GM12878 (cell line): Measurements from ENCODE around the gene FGF11. TPM values are rescaled to one million over a fixed set of nuclear protein-coding genes. Genes with fewer than 3 reads are reported as not detected.

ENCODE experiments used
- ATAC-seq: fragments of 200-7000 bp; cut with Tn5 transposase; 3 replicates; pipeline ENCODE4 v1.9.1; 2020; ENCODE audit warnings: mild to moderate bottlenecking, moderate library complexity
- BruUV-seq: library from RNA; stranded (reverse); fragments of 400-500 nt; replicated peaks from 2 replicates; lab custom pipeline; 2021; lab: Mats Ljungman, UMichigan
- CTCF ChIA-PET: fragments of 300-600 bp; sonication (Branson Sonifier 250); formaldehyde crosslinking; extraction: SDS; loops from one replicate; lab custom pipeline; 2021; ENCODE audit warnings: inconsistent platforms; lab: Yijun Ruan, JAX
- POLR2A ChIA-PET: fragments of 350-600 bp; formaldehyde crosslinking; extraction: SDS; loops from one replicate; lab custom pipeline; 2021; ENCODE audit warnings: inconsistent platforms; lab: Charles Lee
- RAD21 ChIA-PET: fragments of 300-600 bp; sonication (Branson Sonifier 250); formaldehyde crosslinking; loops from one replicate; lab custom pipeline; 2023; ENCODE audit warnings: antibody characterized with exemption; ENCODE audit not compliant: unreplicated experiment; lab: Charles Lee
- SMC1A ChIA-PET: fragments of 300-600 bp; sonication (Branson Sonifier 250); formaldehyde crosslinking; loops from one replicate; lab custom pipeline; 2023; ENCODE audit not compliant: unreplicated experiment, uncharacterized antibody; lab: Charles Lee
- DNase-seq: peaks from one replicate; pipeline ENCODE4 v3.0.0-alpha.2; 2011; ENCODE audit warnings: low read depth, low spot score
- FAIRE-seq: peaks from 3 replicates; lab custom pipeline; 2011; peaks lifted over from hg19 to GRCh38; lab: Jason Lieb, UNC
- H2AFZ ChIP-seq: 2 replicates; pipeline ENCODE4 v1.6.0; 2011; ENCODE audit warnings: low read depth, low read length, control low read depth; ENCODE audit not compliant: control insufficient read depth
- H3K27ac ChIP-seq: 2 replicates; pipeline ENCODE4 v1.5.1; 2011; ENCODE audit warnings: control low read depth; ENCODE audit not compliant: control insufficient read depth, insufficient read depth
- H3K27me3 ChIP-seq, 2 experiments: replicated peaks in 1 of 2; 2 replicates each; pipeline versions ENCODE4 v1.6.0 to v1.6.1; 2011; ENCODE audit warnings: low read length in 1 of 2; ENCODE audit not compliant: control insufficient read depth in 2 of 2, insufficient read depth in 2 of 2
- H3K36me3 ChIP-seq, 2 experiments: 2 replicates each; pipeline ENCODE4 v1.5.1; 2011; ENCODE audit warnings: low read length in 1 of 2; ENCODE audit not compliant: control insufficient read depth in 2 of 2, insufficient read depth in 2 of 2
- H3K4me1 ChIP-seq: 2 replicates; pipeline ENCODE4 v1.6.1; 2011; ENCODE audit warnings: mild to moderate bottlenecking, low read length, moderate library complexity, mixed read lengths; ENCODE audit not compliant: control insufficient read depth, insufficient read depth
- H3K4me2 ChIP-seq: 2 replicates; pipeline ENCODE4 v1.6.0; 2011; ENCODE audit warnings: control low read depth; ENCODE audit not compliant: control insufficient read depth, insufficient read depth
- H3K4me3 ChIP-seq: fragments of 200-600 bp; sonication (generic); 2 replicates; pipeline ENCODE4 v1.5.1; 2016
- H3K79me2 ChIP-seq: 2 replicates; pipeline ENCODE4 v1.6.0; 2011; ENCODE audit warnings: low read length; ENCODE audit not compliant: control insufficient read depth, insufficient read depth
- H3K9ac ChIP-seq: 2 replicates; pipeline ENCODE4 v1.8.0; 2011; ENCODE audit warnings: low read length, control low read depth, mixed read lengths; ENCODE audit not compliant: control insufficient read depth, insufficient read depth
- H3K9me3 ChIP-seq: replicated peaks from 3 replicates; pipeline ENCODE4 v1.5.1; 2011; ENCODE audit warnings: mild to moderate bottlenecking, low read length; ENCODE audit not compliant: control insufficient read depth, insufficient read depth
- H4K20me1 ChIP-seq: 2 replicates; pipeline ENCODE4 v1.6.0; 2011; ENCODE audit not compliant: control insufficient read depth, insufficient read depth
- CHD2 ChIP-seq: IDR thresholded peaks from 2 replicates; pipeline ENCODE4 v1.6.1; 2011; ENCODE audit warnings: low read depth, low read length, improper control_type of control experiment, borderline replicate concordance
- CREB1 ChIP-seq: IDR thresholded peaks from 2 replicates; pipeline ENCODE4 v1.6.1; 2012; ENCODE audit warnings: low read depth, mild to moderate bottlenecking, inconsistent platforms
- LARP7 ChIP-seq: fragments of 450-650 bp; IDR thresholded peaks from 2 replicates; pipeline ENCODE4 v1.6.1; 2017; ENCODE audit warnings: mild to moderate bottlenecking
- NBN ChIP-seq: fragments of 450-650 bp; IDR thresholded peaks from 2 replicates; pipeline ENCODE4 v1.6.1; 2016
- POLR2A ChIP-seq: IDR thresholded peaks from 2 replicates; pipeline ENCODE4 v1.6.1; 2011; ENCODE audit warnings: low read depth, mild to moderate bottlenecking, low read length
- SP1 ChIP-seq: IDR thresholded peaks from one replicate; pipeline ENCODE4 v1.6.1; 2011; ENCODE audit warnings: low read depth, low read length
- TCF12 ChIP-seq: IDR thresholded peaks from 2 replicates; pipeline ENCODE4 v1.6.1; 2011; ENCODE audit warnings: low read depth, mild to moderate bottlenecking, low read length
- WGBS: methylation state at CpG from one replicate; pipeline ENCODE4 v1.1.6; 2016; ENCODE audit warnings: low lambda C conversion rate; ENCODE audit not compliant: insufficient replicate concordance, insufficient coverage; ENCODE audit errors: missing lambda C conversion rate; 5-methylcytosine and 5-hydroxymethylcytosine counted together
- in situ Hi-C: fragments of 300-500 bp; cut with MboI; formaldehyde crosslinking; loops from 9 replicates; pipeline ENCODE4 v1.14.3; 2018; ENCODE audit warnings: mixed read lengths
- intact Hi-C: fragments of 100-400 bp; cut with micrococcal nuclease; formaldehyde crosslinking; loops from one replicate; pipeline ENCODE4 v1.14.2; 2022; ENCODE audit not compliant: unreplicated experiment
- polyA plus RNA-seq, 11 experiments: library from polyadenylated mRNA; depleted of rRNA in 4 of 11; unstranded in 6 of 11; stranded (reverse) in 5 of 11; fragments of >200 nt; fragmentation: Nextera tagmentation in 4 of 11; fragmentation: Illumina TruSeq in 1 of 11; extraction: Ambion mirVana in 4 of 11; extraction: Trizol in 1 of 11; gene quantifications; 1 replicate in 1 of 11; 2 replicates in 10 of 11; pipeline versions ENCODE4 v1.2.1 to v1.2.3, GENCODE V29; 2011 to 2016; ENCODE audit warnings: inconsistent platforms in 2 of 11, missing spikeins in 2 of 11, low read depth in 1 of 11
- total RNA-seq, 4 experiments: library from RNA; depleted of rRNA in 3 of 4; stranded (reverse); fragments of >200 nt in 3 of 4; fragmentation: Illumina TruSeq in 1 of 4; extraction: Trizol in 1 of 4; gene quantifications; 2 replicates each; pipeline versions ENCODE4 v1.2.1 to v1.2.3, GENCODE V29; 2013 to 2021
- TF ChIP-seq, protein P1 (sequence below): fragments of 450-650 bp; IDR thresholded peaks from 2 replicates; pipeline ENCODE4 v1.6.1; 2017; ENCODE audit warnings: antibody characterized with exemption, mild to moderate bottlenecking, moderate library complexity

Gene FGF11
- total and polyA plus RNA-seq, 10 of the 15 experiments (the other 5 are each of a cell fraction or from before 2014, with no cell fraction given): 0.69 to 21.1 (median 2.6) TPM

DNA sequence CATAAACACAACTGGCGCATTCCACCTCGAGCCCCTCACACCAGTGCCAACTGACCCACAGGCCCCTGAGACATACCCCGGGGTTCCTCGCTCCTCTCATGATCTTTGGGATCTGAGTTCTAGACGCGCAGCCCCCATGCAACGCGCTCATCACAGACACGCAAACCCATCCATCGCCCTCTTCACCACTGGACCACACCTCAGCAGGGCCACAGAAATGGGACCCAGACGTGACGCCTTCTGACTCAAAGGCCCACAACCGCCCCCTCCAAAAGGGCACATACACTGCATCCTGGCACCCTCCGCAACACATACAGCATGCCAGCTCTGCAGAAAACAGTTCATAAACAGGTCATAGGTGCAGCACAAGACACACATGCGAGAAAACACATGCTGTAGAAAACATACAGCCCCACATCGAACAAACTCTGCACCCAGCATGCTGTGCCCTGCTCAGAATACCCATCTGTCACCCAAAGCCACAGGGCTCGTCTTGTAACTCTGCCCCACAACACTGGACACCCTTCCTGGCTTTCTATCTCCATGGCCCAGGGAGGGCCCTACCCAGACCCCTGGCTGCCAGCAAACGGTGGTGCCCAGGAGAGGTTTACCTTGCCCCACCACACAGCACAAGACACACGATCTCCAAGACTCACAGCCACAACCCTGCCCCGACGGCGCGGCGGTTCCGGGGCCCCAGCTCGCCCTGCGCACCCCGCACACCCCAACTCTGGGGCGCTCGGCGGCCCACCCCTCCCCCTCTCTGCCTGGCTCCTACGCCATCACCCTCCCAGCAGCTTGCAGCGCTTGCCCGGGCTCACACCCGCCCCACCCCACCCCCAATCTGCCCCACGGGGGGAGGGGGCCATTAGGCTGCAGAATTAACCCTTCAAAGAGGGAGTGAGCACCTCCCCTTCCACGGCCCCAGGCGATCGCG lies 39.2 kb downstream of the FGF11 start:
- H3K4me1 ChIP-seq: peaks cover 11% of the 10 kb centered on the region
- peak overlapping the region; percentile 79 for H3K9ac ChIP-seq
- no TSS peak for BruUV-seq
- H3K9me3 ChIP-seq: no peaks in the 10 kb centered on the region
- peak overlapping the region; percentile 89 for H3K4me3 ChIP-seq
- ChIA-PET CTCF (interaction anchor here (1.1 to 6.2 kb wide), 3 partner anchors 42 to 123 kb away, joined by 3 to 17 read pairs (median 7); partner anchors contain the start of gene SENP3), POLR2A (interaction anchor here (0.6 to 3.2 kb wide), 7 partner anchors 8 to 124 kb away, joined by 3 to 18 read pairs (median 3); partner anchors contain the start of genes TMEM102, TMEM256 and TMEM95), RAD21 (interaction anchor here (1.5 to 2.2 kb wide), 3 partner anchors 42 to 123 kb away, joined by 4 to 19 read pairs (median 5); partner anchors contain the start of gene TMEM102), SMC1A (interaction anchor here (1.3 to 2.6 kb wide), 2 partner anchors 24 to 37 kb away, joined by 3 to 8 read pairs; no protein-coding TSS in a partner anchor)
- no peak for FAIRE-seq
- peaks cover 2% of the 10 kb centered on the region; the same call in 1 of the 2 replicates for H4K20me1 ChIP-seq
- in situ Hi-C loops (no loop called here), intact Hi-C loops (no loop called here)
- no peaks in the 10 kb centered on the region for H3K36me3 ChIP-seq
- H2AFZ ChIP-seq: peak overlapping the region; percentile 65
- 0 out of 2 replicates have a peak, but pooled peaks have one; percentile 19 for TF ChIP-seq TCF12
- peak; percentile 38; the same call in 1 of the 2 replicates for TF ChIP-seq CREB1
- peak; percentile 12 for TF ChIP-seq SP1
- TF ChIP-seq, protein P1, sequence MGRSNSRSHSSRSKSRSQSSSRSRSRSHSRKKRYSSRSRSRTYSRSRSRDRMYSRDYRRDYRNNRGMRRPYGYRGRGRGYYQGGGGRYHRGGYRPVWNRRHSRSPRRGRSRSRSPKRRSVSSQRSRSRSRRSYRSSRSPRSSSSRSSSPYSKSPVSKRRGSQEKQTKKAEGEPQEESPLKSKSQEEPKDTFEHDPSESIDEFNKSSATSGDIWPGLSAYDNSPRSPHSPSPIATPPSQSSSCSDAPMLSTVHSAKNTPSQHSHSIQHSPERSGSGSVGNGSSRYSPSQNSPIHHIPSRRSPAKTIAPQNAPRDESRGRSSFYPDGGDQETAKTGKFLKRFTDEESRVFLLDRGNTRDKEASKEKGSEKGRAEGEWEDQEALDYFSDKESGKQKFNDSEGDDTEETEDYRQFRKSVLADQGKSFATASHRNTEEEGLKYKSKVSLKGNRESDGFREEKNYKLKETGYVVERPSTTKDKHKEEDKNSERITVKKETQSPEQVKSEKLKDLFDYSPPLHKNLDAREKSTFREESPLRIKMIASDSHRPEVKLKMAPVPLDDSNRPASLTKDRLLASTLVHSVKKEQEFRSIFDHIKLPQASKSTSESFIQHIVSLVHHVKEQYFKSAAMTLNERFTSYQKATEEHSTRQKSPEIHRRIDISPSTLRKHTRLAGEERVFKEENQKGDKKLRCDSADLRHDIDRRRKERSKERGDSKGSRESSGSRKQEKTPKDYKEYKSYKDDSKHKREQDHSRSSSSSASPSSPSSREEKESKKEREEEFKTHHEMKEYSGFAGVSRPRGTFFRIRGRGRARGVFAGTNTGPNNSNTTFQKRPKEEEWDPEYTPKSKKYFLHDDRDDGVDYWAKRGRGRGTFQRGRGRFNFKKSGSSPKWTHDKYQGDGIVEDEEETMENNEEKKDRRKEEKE: no peak
- TF ChIP-seq CHD2: peak; percentile 77; the same call in 1 of the 2 replicates
- no peak for TF ChIP-seq LARP7
- TF ChIP-seq NBN: 0 out of 2 replicates have a peak, but pooled peaks have one; percentile 15
- TF ChIP-seq POLR2A: peak; percentile 52
- peak overlapping the region; percentile 64 for H3K27ac ChIP-seq
- WGBS: 43% methylated on average over 35 of the region's 40 CpGs
- peak overlapping the region; percentile 87 for H3K4me2 ChIP-seq
- ATAC-seq: peak; percentile 46
- H3K79me2 ChIP-seq: peaks cover 32% of the 10 kb centered on the region
- H3K27me3 ChIP-seq: no peaks in the 10 kb centered on the region
- DNase-seq: no peak
